Muscle layer of duodenum (tissue), 2 donors: ENCODE data around the gene PITPNM3.

Source experiments
- H3K27ac ChIP-seq: one replicate; pipeline ENCODE4 v1.7.0; 2013; ENCODE audit warnings: mild to moderate bottlenecking, low read length
- H3K27me3 ChIP-seq: one replicate; pipeline ENCODE4 v1.7.0; 2013; ENCODE audit warnings: low read depth, mild to moderate bottlenecking, control low read depth, low read length
- H3K36me3 ChIP-seq, 2 donors: one replicate each; pipeline ENCODE4 v1.7.0; 2013; ENCODE audit warnings: low read length in 2 of 2, control low read depth in 1 of 2, mild to moderate bottlenecking in 1 of 2; ENCODE audit not compliant: insufficient read depth in 2 of 2, control insufficient read depth in 1 of 2
- H3K4me1 ChIP-seq, 2 donors: one replicate each; pipeline ENCODE4 v1.7.0; 2013; ENCODE audit warnings: low read length in 2 of 2, mild to moderate bottlenecking in 2 of 2, control low read depth in 1 of 2, moderate library complexity in 1 of 2; ENCODE audit not compliant: insufficient read depth in 2 of 2, control insufficient read depth in 1 of 2
- H3K4me3 ChIP-seq, 2 donors: one replicate each; pipeline ENCODE4 v1.7.0; 2013; ENCODE audit warnings: low read length in 2 of 2, low read depth in 1 of 2, mild to moderate bottlenecking in 1 of 2
- H3K9me3 ChIP-seq, 2 donors: one replicate each; pipeline ENCODE4 v1.7.0; 2013; ENCODE audit warnings: low read length in 2 of 2, control low read depth in 1 of 2, mild to moderate bottlenecking in 1 of 2; ENCODE audit not compliant: control insufficient read depth in 1 of 2
- donor health status: healthy.

PITPNM3 gene

GRCh38 chr17:6508016-6508415, 48.3 kb downstream of the PITPNM3 start:
- Histone ChIP-seq H3K9me3 (no peaks in the 10 kb centered on the region), H3K4me1 (peaks cover 0 to 15% of the 10 kb centered on the region in 2 donors), H3K36me3 (peaks cover 0 to 7% of the 10 kb centered on the region in 2 donors), H3K27ac (no peak overlapping the region), H3K27me3 (no peaks in the 10 kb centered on the region), H3K4me3 (no peak overlapping the region)

GRCh38 chr17:6507535-6507934, 48.8 kb downstream of the PITPNM3 start:
- Histone ChIP-seq H3K9me3 (no peaks in the 10 kb centered on the region), H3K36me3 (peaks cover 0 to 12% of the 10 kb centered on the region in 2 donors), H3K4me1 (peaks cover 0 to 15% of the 10 kb centered on the region in 2 donors), H3K27ac (no peak overlapping the region), H3K4me3 (no peak overlapping the region), H3K27me3 (no peaks in the 10 kb centered on the region)

GRCh38 chr17:6506679-6507231, 49.6 kb downstream of the PITPNM3 start:
- no peaks in the 10 kb centered on the region for H3K9me3 ChIP-seq
- no peaks in the 10 kb centered on the region for H3K27me3 ChIP-seq
- peaks cover 0 to 15% of the 10 kb centered on the region in 2 donors for H3K4me1 ChIP-seq
- peaks cover 0 to 12% of the 10 kb centered on the region in 2 donors for H3K36me3 ChIP-seq
- no peak overlapping the region for H3K4me3 ChIP-seq
- no peak overlapping the region for H3K27ac ChIP-seq

GRCh38 chr17:6505425-6506142, 50.8 kb downstream of the PITPNM3 start:
- Histone ChIP-seq H3K27ac (no peak overlapping the region), H3K4me3 (no peak overlapping the region), H3K36me3 (peaks cover 0 to 12% of the 10 kb centered on the region in 2 donors), H3K9me3 (no peaks in the 10 kb centered on the region), H3K27me3 (no peaks in the 10 kb centered on the region), H3K4me1 (peaks cover 0 to 15% of the 10 kb centered on the region in 2 donors)

GRCh38 chr17:6503641-6504195, 52.6 kb downstream of the PITPNM3 start:
- peaks cover 0 to 12% of the 10 kb centered on the region in 2 donors for H3K36me3 ChIP-seq
- peaks cover 0 to 14% of the 10 kb centered on the region in 2 donors for H3K4me1 ChIP-seq
- H3K4me3 ChIP-seq: no peak overlapping the region
- H3K27ac ChIP-seq: no peak overlapping the region
- no peaks in the 10 kb centered on the region for H3K9me3 ChIP-seq
- H3K27me3 ChIP-seq: no peaks in the 10 kb centered on the region

GRCh38 chr17:6502871-6503509, 53.4 kb downstream of the PITPNM3 start:
- H3K4me3 ChIP-seq: no peak overlapping the region
- no peaks in the 10 kb centered on the region for H3K27me3 ChIP-seq
- no peaks in the 10 kb centered on the region for H3K9me3 ChIP-seq
- H3K36me3 ChIP-seq: peaks cover 0 to 12% of the 10 kb centered on the region in 2 donors
- peaks cover 0 to 7% of the 10 kb centered on the region in 2 donors for H3K4me1 ChIP-seq
- no peak overlapping the region for H3K27ac ChIP-seq

- Histone ChIP-seq H3K27me3 (peaks cover 2% of the 10 kb centered on the region), H3K9me3 (no peaks in the 10 kb centered on the region), H3K4me3 (no peak overlapping the region), H3K4me1 (peaks cover 0 to 12% of the 10 kb centered on the region in 2 donors), H3K27ac (no peak overlapping the region), H3K36me3 (peaks cover 0 to 12% of the 10 kb centered on the region in 2 donors)
Measured at GRCh38 chr17:6502142-6502541, 54.2 kb downstream of the PITPNM3 start.

GRCh38 chr17:6501359-6501758, 55.0 kb downstream of the PITPNM3 start:
- H3K36me3 ChIP-seq: peaks cover 0 to 12% of the 10 kb centered on the region in 2 donors
- no peak overlapping the region for H3K27ac ChIP-seq
- H3K9me3 ChIP-seq: no peaks in the 10 kb centered on the region
- peaks cover 0 to 11% of the 10 kb centered on the region in 2 donors for H3K4me1 ChIP-seq
- no peak overlapping the region for H3K4me3 ChIP-seq
- peaks cover 6% of the 10 kb centered on the region for H3K27me3 ChIP-seq

GRCh38 chr17:6498901-6499540, 57.3 kb downstream of the PITPNM3 start:
- Histone ChIP-seq H3K4me3 (no peak overlapping the region), H3K27me3 (peaks cover 6% of the 10 kb centered on the region), H3K27ac (no peak overlapping the region), H3K36me3 (peaks cover 0 to 12% of the 10 kb centered on the region in 2 donors), H3K9me3 (no peaks in the 10 kb centered on the region), H3K4me1 (peaks cover 0 to 17% of the 10 kb centered on the region in 2 donors)

- Histone ChIP-seq H3K27ac (no peak overlapping the region), H3K27me3 (peaks cover 6% of the 10 kb centered on the region), H3K4me3 (no peak overlapping the region), H3K4me1 (peaks cover 0 to 20% of the 10 kb centered on the region in 2 donors), H3K36me3 (peaks cover 0 to 8% of the 10 kb centered on the region in 2 donors), H3K9me3 (no peaks in the 10 kb centered on the region)
Measured at GRCh38 chr17:6498356-6498755, 58.0 kb downstream of the PITPNM3 start.
